ENCODE measurements around the gene B3GNT2.
"Not testable (repeated sequence)": the region's sequence is repeated elsewhere in the genome, so short reads cannot be mapped to it uniquely, and the experiment has no call there.

B3GNT2 gene

GRCh38 chr2:62195421-62196277 lies at the start of gene B3GNT2:
B3GNT2 (plus strand) TSS chr2:62196115; CDS start chr2:62222221, 26,106 bp downstream.
- DNase-seq, result peak; percentile 70 to 83

- DNase-seq, result not testable (repeated sequence)
Observed at GRCh38 chr2:62146790-62147189, 49.1 kb upstream of the B3GNT2 start.

GRCh38 chr2:62147610-62148301 lies 48.2 kb upstream of the B3GNT2 start:
- DNase-seq, result no peak

GRCh38 chr2:62149708-62150107 lies 46.2 kb upstream of the B3GNT2 start:
- DNase-seq, result no peak

- DNase-seq, result no peak
Observed at GRCh38 chr2:62150597-62151305, 45.2 kb upstream of the B3GNT2 start.

GRCh38 chr2:62151306-62151638 lies 44.6 kb upstream of the B3GNT2 start:
- DNase-seq, result no peak

- DNase-seq, result no peak
Observed at GRCh38 chr2:62152000-62152399, 43.9 kb upstream of the B3GNT2 start.

GRCh38 chr2:62156861-62157496 lies 38.9 kb upstream of the B3GNT2 start:
- no peak for DNase-seq

GRCh38 chr2:62158444-62159121 lies 37.3 kb upstream of the B3GNT2 start:
- DNase-seq, result no peak

GRCh38 chr2:62160691-62161090 lies 35.2 kb upstream of the B3GNT2 start:
- DNase-seq, result not testable (repeated sequence)

GRCh38 chr2:62163106-62163831 lies 32.6 kb upstream of the B3GNT2 start:
- DNase-seq, result no peak

GRCh38 chr2:62163834-62164233 lies 32.1 kb upstream of the B3GNT2 start:
- DNase-seq, result no peak

GRCh38 chr2:62175728-62176127 lies 20.2 kb upstream of the B3GNT2 start:
- no peak for DNase-seq

- DNase-seq, result no peak
Observed at GRCh38 chr2:62176801-62177200, 19.1 kb upstream of the B3GNT2 start.

- DNase-seq, result no peak
Observed at GRCh38 chr2:62177392-62178049, 18.4 kb upstream of the B3GNT2 start.

- no peak for DNase-seq
Observed at GRCh38 chr2:62178741-62179271, 17.1 kb upstream of the B3GNT2 start.

GRCh38 chr2:62180975-62181374 lies 14.9 kb upstream of the B3GNT2 start:
- DNase-seq, result no peak

- DNase-seq, result no peak
Observed at GRCh38 chr2:62181843-62182242, 14.1 kb upstream of the B3GNT2 start.

- DNase-seq, result no peak
Observed at GRCh38 chr2:62184512-62185230, 11.2 kb upstream of the B3GNT2 start.

GRCh38 chr2:62185475-62186155 lies 10.3 kb upstream of the B3GNT2 start:
- no peak for DNase-seq
